GM23338 (cell line): Measurements from ENCODE around the gene ZNF512. TPM values are rescaled to one million over a fixed set of nuclear protein-coding genes. Genes with fewer than 3 reads are reported as not detected.

ENCODE experiments used
- ATAC-seq: fragments of 200-7000 bp; cut with Tn5 transposase; 3 replicates; pipeline ENCODE4 v1.9.1; 2020
- DNase-seq: peaks from one replicate; pipeline ENCODE4 v3.0.0-alpha.2; 2015; ENCODE audit warnings: low spot score
- H2AFZ ChIP-seq: fragments of 200-600 bp; sonication (generic); 2 replicates; pipeline ENCODE4 v1.8.0; 2016; ENCODE audit warnings: antibody characterized with exemption, mild to moderate bottlenecking, moderate library complexity
- H3F3A ChIP-seq: fragments of 200-600 bp; sonication (generic); replicated peaks from 2 replicates; pipeline ENCODE4 v1.8.0; 2017; ENCODE audit warnings: antibody characterized with exemption, mixed run types, low read depth
- H3K27ac ChIP-seq: fragments of 200-600 bp; sonication (generic); 2 replicates; pipeline ENCODE4 v1.6.1; 2016; ENCODE audit warnings: low read depth
- H3K27me3 ChIP-seq: fragments of 200-600 bp; sonication (generic); 2 replicates; pipeline ENCODE4 v1.8.0; 2016; ENCODE audit warnings: mild to moderate bottlenecking, mixed run types, moderate library complexity; ENCODE audit not compliant: insufficient read depth
- H3K36me3 ChIP-seq: fragments of 200-600 bp; sonication (generic); 2 replicates; pipeline ENCODE4 v1.8.0; 2016; ENCODE audit warnings: mild to moderate bottlenecking; ENCODE audit not compliant: insufficient read depth
- H3K4me1 ChIP-seq: fragments of 200-600 bp; sonication (generic); 2 replicates; pipeline ENCODE4 v1.8.0; 2016; ENCODE audit warnings: mild to moderate bottlenecking, moderate library complexity; ENCODE audit not compliant: insufficient read depth
- H3K4me2 ChIP-seq: fragments of 200-600 bp; sonication (generic); 2 replicates; pipeline ENCODE4 v1.7.1; 2017; ENCODE audit warnings: mixed run types
- H3K4me3 ChIP-seq: fragments of 200-600 bp; sonication (generic); 2 replicates; pipeline ENCODE4 v1.6.1; 2016; ENCODE audit warnings: mixed run types
- H3K79me2 ChIP-seq: fragments of 200-600 bp; sonication (generic); replicated peaks from 2 replicates; pipeline ENCODE4 v1.8.0; 2017; ENCODE audit warnings: mild to moderate bottlenecking; ENCODE audit not compliant: insufficient read depth
- H3K9me2 ChIP-seq: fragments of 200-600 bp; sonication (generic); 2 replicates; pipeline ENCODE4 v1.8.0; 2017; ENCODE audit not compliant: insufficient read depth
- H4K20me1 ChIP-seq: fragments of 200-600 bp; sonication (generic); replicated peaks from 2 replicates; pipeline ENCODE4 v1.8.0; 2017; ENCODE audit warnings: mild to moderate bottlenecking; ENCODE audit not compliant: insufficient read depth
- H3K27ac Mint-ChIP-seq: 2 replicates; pipeline ENCODE4 v1.8.0; 2020; ENCODE audit warnings: inconsistent platforms, mild to moderate bottlenecking, moderate library complexity, mixed read lengths
- H3K27me3 Mint-ChIP-seq: 3 replicates; pipeline ENCODE4 v1.8.0; 2022; ENCODE audit warnings: low read depth, mild to moderate bottlenecking, moderate library complexity, mixed read lengths, inconsistent platforms; ENCODE audit not compliant: insufficient read depth, poor library complexity
- H3K36me3 Mint-ChIP-seq: 3 replicates; pipeline ENCODE4 v1.8.0; 2021; ENCODE audit warnings: low read depth, mild to moderate bottlenecking, inconsistent platforms, moderate library complexity, mixed read lengths
- H3K4me1 Mint-ChIP-seq: 3 replicates; pipeline ENCODE4 v1.8.0; 2020; ENCODE audit warnings: mild to moderate bottlenecking, inconsistent platforms, mixed read lengths
- H3K4me3 Mint-ChIP-seq: 3 replicates; pipeline ENCODE4 v1.8.0; 2021; ENCODE audit warnings: moderate library complexity, mild to moderate bottlenecking, inconsistent platforms, mixed read lengths
- H3K9me3 Mint-ChIP-seq: 3 replicates; pipeline ENCODE4 v1.8.0; 2020; ENCODE audit warnings: moderate library complexity, mild to moderate bottlenecking, inconsistent platforms, mixed read lengths
- CREB1 ChIP-seq: fragments of 250-450 bp; sonication (Bioruptor Pico); IDR thresholded peaks from 2 replicates; pipeline ENCODE4 v1.5.0; 2020; ENCODE audit warnings: low read depth, mild to moderate bottlenecking, moderate library complexity
- JUNB ChIP-seq: IDR thresholded peaks from one replicate; pipeline ENCODE4 v1.6.1; 2016; ENCODE audit warnings: antibody characterized with exemption; ENCODE audit not compliant: unreplicated experiment
- NANOG ChIP-seq: IDR thresholded peaks from 2 replicates; pipeline ENCODE4 v1.6.1; 2016; ENCODE audit warnings: antibody characterized with exemption, borderline replicate concordance
- POLR2AphosphoS5 ChIP-seq: IDR thresholded peaks from 2 replicates; pipeline ENCODE4 v1.6.1; 2016; ENCODE audit warnings: antibody characterized with exemption, low read depth
- ZNF114 ChIP-seq: fragments of 250-450 bp; sonication (Bioruptor Pico); IDR thresholded peaks from 2 replicates; pipeline ENCODE4 v1.5.0; 2020; ENCODE audit warnings: mild to moderate bottlenecking, moderate library complexity
- ZNF331 ChIP-seq: fragments of 250-450 bp; sonication (Bioruptor Pico); IDR thresholded peaks from 2 replicates; pipeline ENCODE4 v1.5.0; 2020; ENCODE audit warnings: low read depth, mild to moderate bottlenecking, moderate library complexity
- polyA plus RNA-seq: library from polyadenylated mRNA; unstranded; fragments of >200 nt; fragmentation: Nextera tagmentation; extraction: Ambion mirVana; gene quantifications from 2 replicates; pipeline ENCODE4 v1.2.1, GENCODE V29; 2016
- total RNA-seq: library from RNA; depleted of rRNA; stranded (reverse); fragments of >200 nt; shearing (Covaris generic); gene quantifications from 2 replicates; pipeline ENCODE4 v1.2.3, GENCODE V29; 2014
- TF ChIP-seq, protein P1 (sequence below): fragments of 250-450 bp; sonication (Bioruptor Pico); IDR thresholded peaks from 2 replicates; pipeline ENCODE4 v1.5.0; 2020; ENCODE audit warnings: mild to moderate bottlenecking, moderate library complexity

The ZNF512 gene
- total and polyA plus RNA-seq, 2 experiments from 2014 or later = 26.0 to 38.4 TPM

DNA sequence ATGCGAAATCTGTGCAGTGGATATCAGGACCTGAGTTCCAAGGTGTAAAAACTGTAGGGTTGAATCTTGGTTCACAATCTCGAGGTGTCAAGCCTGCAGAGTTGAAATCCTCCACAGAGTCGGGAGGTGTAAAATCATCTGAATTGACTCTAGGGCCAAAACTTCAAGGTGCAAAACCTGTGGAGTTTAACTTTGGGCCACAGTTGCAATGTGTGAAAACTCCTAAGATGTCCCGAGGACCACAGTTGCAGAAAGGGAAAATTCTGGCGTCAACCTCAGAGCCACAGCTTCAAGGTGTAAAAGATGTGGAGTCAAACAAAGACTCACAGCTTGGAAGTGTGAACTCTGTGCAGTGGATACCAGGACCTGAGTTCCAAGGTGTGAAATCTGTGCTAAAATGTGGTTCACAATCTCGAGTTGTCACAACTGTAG lies 9.8 kb upstream of the ZNF512 start:
- Histone ChIP-seq H3K4me3 (no peak overlapping the region), H3F3A (no peaks in the 10 kb centered on the region), H3K9me2 (peaks cover 3% of the 10 kb centered on the region; the same call in 1 of the 2 replicates), H3K79me2 (no peaks in the 10 kb centered on the region), H3K36me3 (no peaks in the 10 kb centered on the region), H3K27me3 (peaks cover 12% of the 10 kb centered on the region; the same call in 1 of the 2 replicates), H2AFZ (no peak overlapping the region), H3K4me2 (no peak overlapping the region), H4K20me1 (no peaks in the 10 kb centered on the region), H3K27ac (no peak overlapping the region), H3K4me1 (no peaks in the 10 kb centered on the region)
- no peak for ATAC-seq
- peaks cover 47% of the 10 kb centered on the region; the same call in 2 of the 3 replicates for H3K9me3 Mint-ChIP-seq
- H3K27ac Mint-ChIP-seq = no peak overlapping the region
- H3K36me3 Mint-ChIP-seq = peaks cover 3% of the 10 kb centered on the region; the same call in 1 of the 3 replicates
- DNase-seq = no peak
- TF ChIP-seq ZNF114 (CRISPR knock-in tag) = no peak
- TF ChIP-seq NANOG = no peak
- no peak for TF ChIP-seq ZNF331 (CRISPR knock-in tag)
- no peak for TF ChIP-seq JUNB
- TF ChIP-seq, protein P1, sequence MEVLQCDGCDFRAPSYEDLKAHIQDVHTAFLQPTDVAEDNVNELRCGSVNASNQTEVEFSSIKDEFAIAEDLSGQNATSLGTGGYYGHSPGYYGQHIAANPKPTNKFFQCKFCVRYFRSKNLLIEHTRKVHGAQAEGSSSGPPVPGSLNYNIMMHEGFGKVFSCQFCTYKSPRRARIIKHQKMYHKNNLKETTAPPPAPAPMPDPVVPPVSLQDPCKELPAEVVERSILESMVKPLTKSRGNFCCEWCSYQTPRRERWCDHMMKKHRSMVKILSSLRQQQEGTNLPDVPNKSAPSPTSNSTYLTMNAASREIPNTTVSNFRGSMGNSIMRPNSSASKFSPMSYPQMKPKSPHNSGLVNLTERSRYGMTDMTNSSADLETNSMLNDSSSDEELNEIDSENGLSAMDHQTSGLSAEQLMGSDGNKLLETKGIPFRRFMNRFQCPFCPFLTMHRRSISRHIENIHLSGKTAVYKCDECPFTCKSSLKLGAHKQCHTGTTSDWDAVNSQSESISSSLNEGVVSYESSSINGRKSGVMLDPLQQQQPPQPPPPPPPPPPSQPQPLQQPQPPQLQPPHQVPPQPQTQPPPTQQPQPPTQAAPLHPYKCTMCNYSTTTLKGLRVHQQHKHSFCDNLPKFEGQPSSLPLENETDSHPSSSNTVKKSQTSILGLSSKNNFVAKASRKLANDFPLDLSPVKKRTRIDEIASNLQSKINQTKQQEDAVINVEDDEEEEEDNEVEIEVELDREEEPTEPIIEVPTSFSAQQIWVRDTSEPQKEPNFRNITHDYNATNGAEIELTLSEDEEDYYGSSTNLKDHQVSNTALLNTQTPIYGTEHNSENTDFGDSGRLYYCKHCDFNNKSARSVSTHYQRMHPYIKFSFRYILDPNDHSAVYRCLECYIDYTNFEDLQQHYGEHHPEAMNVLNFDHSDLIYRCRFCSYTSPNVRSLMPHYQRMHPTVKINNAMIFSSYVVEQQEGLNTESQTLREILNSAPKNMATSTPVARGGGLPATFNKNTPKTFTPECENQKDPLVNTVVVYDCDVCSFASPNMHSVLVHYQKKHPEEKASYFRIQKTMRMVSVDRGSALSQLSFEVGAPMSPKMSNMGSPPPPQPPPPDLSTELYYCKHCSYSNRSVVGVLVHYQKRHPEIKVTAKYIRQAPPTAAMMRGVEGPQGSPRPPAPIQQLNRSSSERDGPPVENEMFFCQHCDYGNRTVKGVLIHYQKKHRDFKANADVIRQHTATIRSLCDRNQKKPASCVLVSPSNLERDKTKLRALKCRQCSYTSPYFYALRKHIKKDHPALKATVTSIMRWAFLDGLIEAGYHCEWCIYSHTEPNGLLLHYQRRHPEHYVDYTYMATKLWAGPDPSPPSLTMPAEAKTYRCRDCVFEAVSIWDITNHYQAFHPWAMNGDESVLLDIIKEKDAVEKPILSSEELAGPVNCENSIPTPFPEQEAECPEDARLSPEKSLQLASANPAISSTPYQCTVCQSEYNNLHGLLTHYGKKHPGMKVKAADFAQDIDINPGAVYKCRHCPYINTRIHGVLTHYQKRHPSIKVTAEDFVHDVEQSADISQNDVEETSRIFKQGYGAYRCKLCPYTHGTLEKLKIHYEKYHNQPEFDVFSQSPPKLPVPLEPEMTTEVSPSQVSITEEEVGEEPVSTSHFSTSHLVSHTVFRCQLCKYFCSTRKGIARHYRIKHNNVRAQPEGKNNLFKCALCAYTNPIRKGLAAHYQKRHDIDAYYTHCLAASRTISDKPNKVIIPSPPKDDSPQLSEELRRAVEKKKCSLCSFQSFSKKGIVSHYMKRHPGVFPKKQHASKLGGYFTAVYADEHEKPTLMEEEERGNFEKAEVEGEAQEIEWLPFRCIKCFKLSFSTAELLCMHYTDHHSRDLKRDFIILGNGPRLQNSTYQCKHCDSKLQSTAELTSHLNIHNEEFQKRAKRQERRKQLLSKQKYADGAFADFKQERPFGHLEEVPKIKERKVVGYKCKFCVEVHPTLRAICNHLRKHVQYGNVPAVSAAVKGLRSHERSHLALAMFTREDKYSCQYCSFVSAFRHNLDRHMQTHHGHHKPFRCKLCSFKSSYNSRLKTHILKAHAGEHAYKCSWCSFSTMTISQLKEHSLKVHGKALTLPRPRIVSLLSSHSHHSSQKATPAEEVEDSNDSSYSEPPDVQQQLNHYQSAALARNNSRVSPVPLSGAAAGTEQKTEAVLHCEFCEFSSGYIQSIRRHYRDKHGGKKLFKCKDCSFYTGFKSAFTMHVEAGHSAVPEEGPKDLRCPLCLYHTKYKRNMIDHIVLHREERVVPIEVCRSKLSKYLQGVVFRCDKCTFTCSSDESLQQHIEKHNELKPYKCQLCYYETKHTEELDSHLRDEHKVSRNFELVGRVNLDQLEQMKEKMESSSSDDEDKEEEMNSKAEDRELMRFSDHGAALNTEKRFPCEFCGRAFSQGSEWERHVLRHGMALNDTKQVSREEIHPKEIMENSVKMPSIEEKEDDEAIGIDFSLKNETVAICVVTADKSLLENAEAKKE (CRISPR knock-in tag) = no peak
- TF ChIP-seq CREB1 (CRISPR knock-in tag) = no peak
- no peak for TF ChIP-seq POLR2AphosphoS5
- H3K4me3 Mint-ChIP-seq = no peak overlapping the region
- peaks cover 2% of the 10 kb centered on the region for H3K27me3 Mint-ChIP-seq
- no peaks in the 10 kb centered on the region for H3K4me1 Mint-ChIP-seq

DNA sequence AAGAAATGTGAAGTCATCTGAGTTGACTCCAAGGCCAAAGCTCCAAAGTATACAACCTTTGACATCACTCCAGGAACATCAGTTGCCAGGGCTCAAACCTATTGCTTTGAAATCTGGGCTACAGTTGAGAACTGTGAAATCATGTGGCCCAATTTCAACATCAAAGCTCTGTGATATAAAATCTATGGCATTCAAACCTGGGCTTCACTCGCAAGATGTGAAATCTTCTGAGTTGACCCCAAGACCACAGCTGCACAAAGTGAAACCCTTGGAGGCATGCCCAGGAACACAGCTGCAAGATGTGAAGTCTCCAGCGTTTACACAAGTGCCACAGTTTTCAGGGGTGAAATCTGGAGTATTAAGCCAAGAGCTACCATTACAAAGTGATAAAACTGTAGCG lies 9.4 kb upstream of the ZNF512 start:
- H3K9me3 Mint-ChIP-seq = peaks cover 47% of the 10 kb centered on the region; the same call in 2 of the 3 replicates
- Histone ChIP-seq H3K4me2 (no peak overlapping the region), H3K9me2 (peaks cover 3% of the 10 kb centered on the region; the same call in 1 of the 2 replicates), H3K27ac (no peak overlapping the region), H3K4me3 (no peak overlapping the region), H2AFZ (no peak overlapping the region), H3F3A (no peaks in the 10 kb centered on the region), H3K79me2 (no peaks in the 10 kb centered on the region), H3K4me1 (no peaks in the 10 kb centered on the region), H4K20me1 (no peaks in the 10 kb centered on the region), H3K36me3 (no peaks in the 10 kb centered on the region), H3K27me3 (peaks cover 12% of the 10 kb centered on the region; the same call in 1 of the 2 replicates)
- no peaks in the 10 kb centered on the region for H3K4me1 Mint-ChIP-seq
- H3K36me3 Mint-ChIP-seq = peaks cover 3% of the 10 kb centered on the region; the same call in 1 of the 3 replicates
- peaks cover 2% of the 10 kb centered on the region for H3K27me3 Mint-ChIP-seq
- no peak overlapping the region for H3K27ac Mint-ChIP-seq
- DNase-seq = no peak
- ATAC-seq = no peak
- H3K4me3 Mint-ChIP-seq = no peak overlapping the region
- TF ChIP-seq, protein P1 (CRISPR knock-in tag) = no peak
- TF ChIP-seq ZNF114 (CRISPR knock-in tag) (no peak), POLR2AphosphoS5 (no peak)
